Stimulated activated CD4-positive, alpha-beta T cell treated with anti-CD3 and anti-CD28 coated beads, Interleukin-1b, Interleukin-23, amount 100 ng/mL, for 1 hour (primary cell): ENCODE measurements around the gene TMEM18.
"Not testable (repeated sequence)": the region's sequence is repeated elsewhere in the genome, so short reads cannot be mapped to it uniquely, and the experiment has no call there.

ENCODE experiments used
- DNase-seq, 2 donors: peaks; one replicate each; pipeline ENCODE4 v3.0.0-alpha.2; 2020; ENCODE audit warnings: low read depth in 2 of 2

TMEM18 gene

DNA sequence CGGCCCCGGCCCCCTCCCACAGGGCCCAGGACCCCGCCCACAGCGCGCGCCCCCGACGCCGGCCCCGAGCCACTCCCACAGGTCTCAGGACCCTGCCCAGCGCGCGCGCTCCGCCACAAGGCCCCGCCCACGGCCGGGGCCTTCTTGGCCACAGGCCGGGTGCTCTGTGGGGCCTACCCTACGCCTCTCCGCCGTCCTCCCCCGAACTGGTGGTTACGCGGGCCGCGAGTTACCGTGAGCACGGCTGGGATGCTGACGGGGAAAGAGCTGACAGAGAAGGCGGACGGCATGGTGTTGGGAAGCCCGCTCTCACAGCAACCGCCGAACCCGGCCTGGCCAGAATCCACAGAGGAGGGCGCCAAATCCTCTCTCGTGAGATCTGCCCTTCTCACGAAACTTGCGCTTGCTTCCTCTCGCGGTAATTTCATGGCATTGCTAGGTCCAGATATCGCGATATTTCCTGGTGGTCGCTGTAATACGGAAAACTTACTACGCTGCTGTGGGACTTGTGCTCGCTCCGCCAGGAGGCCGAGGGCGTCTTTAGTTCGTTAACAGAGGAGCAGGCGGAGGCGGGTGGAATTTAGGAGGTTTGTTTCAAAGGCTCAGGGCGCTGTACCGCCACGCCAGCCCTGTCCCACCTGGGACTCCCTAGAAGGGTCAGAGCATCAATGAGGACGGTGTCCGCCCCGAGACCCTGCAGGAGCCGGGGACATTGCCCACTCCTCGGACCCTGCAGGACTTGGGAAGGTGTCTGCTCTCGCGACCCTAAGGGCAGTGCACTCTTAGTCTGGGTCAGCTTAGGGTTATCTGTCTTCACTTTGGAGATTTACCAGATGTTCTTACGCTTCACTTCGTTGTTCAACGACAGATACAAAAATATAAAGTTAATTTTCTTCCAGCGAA is at the start of gene TMEM18:
TMEM18 (minus strand) TSS at position 351 of the 903 bp plus-strand sequence; CDS start at position 290, 61 bp downstream.
- peak; percentile 91 to 97 for DNase-seq

DNA sequence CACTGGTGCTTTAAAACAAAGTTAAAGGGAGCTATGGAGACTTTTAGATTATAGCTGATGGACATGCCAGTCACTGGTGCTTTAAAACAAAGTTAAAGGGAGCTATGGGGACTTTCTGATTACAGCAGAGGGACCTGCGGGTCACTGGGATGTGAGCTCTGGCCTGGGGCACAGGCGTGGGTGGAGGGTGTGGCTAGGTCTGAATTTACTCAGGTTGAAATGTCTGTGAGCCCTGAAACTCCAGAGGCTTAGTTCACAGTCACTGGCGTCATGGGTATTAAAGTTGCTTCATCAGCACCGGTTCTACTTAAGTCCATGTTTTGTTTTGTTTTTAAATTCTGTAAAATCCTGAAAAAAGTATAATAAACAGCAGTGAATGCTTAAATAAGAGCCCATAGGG is 49.0 kb upstream of the TMEM18 start:
- DNase-seq: no peak

DNA sequence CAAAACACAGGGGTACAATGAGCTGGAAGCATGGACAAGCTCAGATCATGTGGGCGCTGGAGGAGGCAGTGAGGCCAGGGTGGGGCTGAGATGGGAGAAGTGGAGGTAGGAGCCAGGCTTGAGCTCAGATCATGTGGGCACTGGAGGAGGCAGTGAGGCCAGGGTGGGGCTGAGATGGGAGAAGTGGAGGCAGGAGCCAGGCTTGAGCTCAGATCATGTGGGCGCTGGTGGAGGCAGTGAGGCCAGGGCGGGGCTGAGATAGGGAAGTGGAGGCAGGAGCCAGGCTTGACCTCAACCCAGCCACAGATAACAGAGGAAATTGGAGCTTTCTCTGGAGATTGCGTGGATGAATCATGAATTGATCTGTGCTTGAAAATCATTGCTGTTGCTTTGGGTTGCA is 48.3 kb upstream of the TMEM18 start:
- no peak for DNase-seq

DNA sequence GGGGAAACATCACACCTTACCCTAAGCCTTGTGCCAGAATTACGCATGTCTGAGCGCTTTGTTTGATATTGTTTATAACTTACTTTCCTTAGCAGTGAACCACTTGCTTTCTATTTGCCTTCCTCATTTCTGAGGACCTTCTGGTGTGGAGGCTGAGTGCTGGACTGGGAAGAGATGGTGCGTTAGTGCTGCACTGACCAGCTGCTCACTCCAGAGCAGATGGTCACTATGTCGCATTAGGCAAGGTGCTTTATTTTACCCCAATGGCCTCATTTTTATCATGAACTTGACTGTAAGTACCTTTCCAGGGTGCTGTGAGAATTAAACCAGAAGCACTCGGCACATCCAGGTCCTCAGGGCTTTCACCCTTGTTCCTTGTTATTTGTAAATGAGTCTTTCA is 46.6 kb upstream of the TMEM18 start:
- no peak for DNase-seq

DNA sequence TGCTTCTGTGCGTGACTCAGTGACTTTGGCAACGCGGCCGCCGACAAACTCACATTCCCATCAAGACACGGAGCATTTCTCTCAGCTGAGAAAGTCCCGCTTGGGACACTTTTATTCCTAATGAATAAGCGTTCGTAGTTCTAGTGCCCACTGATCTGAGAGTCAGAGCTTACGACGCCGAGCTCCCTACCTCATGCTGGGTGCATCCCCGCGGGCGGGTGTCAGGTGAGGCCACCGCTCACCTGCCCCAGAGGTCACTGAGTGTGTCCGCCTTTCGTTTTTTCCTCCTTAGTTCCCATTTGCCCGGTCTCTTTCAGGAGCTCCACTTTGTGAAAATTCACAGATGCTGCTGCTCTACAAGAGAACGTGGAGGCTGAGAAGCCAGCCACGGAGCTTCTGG is 43.6 kb upstream of the TMEM18 start:
- no peak for DNase-seq

DNA sequence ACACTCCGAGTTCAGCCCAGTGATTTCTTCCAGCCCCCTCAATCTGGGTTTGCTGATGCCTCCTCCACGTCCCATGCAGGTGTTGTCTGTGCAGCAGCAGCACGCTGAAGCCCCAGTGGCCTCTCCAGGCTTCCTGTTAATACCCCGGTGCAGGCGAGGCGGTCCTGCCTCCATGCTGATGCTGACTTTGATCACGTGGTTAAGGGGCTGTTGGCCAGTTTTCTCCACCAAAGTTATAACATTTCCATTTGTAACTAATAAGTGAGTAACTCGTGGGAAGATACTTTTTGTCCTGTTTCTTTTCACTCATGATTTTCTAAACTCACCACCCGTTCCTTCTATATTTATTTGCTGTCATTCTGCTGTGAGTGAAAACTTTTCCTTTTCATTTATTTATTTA is 42.5 kb upstream of the TMEM18 start:
- no peak for DNase-seq

DNA sequence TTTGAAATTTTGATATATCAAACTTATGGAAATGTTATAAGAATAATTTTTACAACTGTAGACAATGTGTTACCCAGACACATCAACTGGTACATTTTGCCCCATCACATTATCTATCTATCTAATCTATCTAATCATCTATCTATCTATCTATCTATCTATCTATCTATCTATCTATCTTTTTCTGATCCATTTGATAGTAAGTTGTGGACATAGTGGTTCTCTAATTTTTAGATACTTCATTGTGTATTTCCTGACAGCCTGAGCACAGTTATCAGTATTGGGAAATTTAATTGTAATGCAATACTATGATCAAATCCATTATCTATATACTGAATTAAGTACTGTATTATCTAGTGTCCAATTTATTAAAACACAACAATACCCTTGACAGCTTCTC is 42.0 kb upstream of the TMEM18 start:
- DNase-seq: no peak

DNA sequence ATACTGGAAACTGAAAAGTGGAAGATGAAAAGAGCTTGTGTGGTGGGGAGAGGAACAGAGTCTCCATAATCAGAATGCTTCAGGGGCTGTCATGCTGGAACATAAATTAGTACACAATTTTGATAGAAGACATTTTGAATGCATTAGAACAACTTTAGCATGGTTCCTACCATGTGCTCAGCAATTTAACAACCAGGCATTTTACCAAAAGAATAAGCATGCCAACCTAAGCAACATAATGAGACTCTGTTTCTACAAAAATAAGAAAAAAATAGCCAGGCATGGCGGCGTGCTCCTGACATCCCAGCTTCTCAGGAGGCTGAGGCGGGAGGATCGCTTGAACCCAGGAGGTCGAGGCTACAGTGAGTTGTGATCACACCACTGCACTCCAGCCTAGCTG is 40.5 kb upstream of the TMEM18 start:
- no peak for DNase-seq

DNA sequence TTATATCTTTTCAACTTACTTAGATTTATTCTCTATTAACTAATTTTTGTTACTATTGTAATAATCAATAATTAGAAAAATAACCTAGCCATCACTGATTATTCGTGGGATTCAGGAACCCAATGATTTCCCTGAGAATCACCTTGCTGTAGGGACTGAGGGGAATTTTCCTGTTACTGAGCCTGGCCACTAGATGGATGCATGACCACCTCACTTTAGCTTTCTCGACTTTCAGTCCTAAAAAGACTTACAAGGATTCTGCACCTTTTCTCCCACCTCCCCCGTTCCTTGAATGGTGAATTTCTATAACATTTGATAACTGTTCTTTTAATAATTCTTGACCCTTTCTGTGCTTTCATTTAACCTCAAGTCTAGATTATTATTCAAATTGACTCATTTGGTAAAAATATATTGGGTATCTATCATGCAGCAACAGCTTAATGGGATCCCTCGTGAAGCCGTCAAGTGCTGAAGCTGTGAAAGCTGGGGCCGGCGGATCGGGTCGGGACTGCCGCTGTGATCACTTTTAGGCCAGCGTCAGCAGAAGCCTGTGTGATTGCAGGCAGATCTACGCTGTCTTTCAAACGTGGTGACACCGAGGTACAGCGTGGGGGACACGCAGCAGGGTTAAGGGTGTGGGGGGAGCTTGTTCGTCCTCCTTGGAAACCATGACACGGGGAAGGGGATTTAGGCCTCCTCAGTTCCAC is 38.8 kb upstream of the TMEM18 start:
- DNase-seq: no peak

DNA sequence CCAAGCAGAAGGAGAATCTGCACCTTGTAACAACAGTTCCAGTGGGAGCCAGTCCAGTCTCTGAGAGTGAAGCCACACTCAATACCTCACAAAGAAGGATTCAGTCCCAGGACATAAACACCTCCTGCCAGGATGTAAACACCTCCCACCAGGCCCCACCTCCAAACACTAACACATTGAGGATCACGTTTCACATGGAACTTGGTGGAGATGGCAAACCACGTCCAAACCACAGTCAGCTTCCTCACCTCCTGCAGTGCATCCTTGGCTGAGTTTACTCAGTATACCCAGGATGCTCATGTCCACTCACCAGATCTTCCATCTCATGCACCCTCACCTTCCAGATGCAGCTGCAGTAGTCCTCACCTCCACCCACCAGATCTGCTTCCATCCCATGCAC is 37.8 kb upstream of the TMEM18 start:
- DNase-seq: no peak

DNA sequence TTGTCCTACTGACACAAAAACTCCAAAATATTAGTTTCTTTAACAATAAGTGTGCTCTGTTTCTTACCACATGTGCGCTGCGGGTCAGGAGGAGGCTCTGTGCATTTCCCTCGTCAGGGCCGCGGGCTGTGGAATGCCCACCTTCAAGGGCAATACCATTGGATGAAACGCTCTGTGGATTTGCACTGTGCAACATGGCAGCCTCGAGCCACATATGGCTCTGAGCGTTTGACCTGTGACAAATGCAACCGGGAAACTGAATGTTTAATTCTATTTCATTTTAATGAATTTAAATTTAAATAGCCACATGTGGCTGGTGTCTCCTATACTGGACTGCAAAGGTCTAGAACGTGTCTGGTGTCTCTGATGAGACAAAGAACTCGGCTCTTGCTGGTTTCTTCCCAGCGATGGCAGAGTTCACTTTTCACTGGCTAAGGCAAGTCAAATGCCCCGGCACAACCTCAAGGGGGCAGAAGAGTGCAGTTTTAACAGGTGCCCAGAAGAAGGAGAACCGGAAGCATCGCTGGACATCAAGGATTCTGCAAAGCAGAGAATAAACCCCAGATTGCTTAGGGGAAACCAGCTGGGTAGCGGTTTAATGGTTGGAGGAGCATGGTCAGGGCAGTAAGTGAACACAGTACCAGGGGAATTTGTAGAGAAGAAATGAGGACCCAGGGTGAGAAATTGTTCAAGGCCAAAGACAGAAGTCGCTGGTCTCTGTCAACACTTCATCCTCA is 37.0 kb upstream of the TMEM18 start:
- no peak for DNase-seq

DNA sequence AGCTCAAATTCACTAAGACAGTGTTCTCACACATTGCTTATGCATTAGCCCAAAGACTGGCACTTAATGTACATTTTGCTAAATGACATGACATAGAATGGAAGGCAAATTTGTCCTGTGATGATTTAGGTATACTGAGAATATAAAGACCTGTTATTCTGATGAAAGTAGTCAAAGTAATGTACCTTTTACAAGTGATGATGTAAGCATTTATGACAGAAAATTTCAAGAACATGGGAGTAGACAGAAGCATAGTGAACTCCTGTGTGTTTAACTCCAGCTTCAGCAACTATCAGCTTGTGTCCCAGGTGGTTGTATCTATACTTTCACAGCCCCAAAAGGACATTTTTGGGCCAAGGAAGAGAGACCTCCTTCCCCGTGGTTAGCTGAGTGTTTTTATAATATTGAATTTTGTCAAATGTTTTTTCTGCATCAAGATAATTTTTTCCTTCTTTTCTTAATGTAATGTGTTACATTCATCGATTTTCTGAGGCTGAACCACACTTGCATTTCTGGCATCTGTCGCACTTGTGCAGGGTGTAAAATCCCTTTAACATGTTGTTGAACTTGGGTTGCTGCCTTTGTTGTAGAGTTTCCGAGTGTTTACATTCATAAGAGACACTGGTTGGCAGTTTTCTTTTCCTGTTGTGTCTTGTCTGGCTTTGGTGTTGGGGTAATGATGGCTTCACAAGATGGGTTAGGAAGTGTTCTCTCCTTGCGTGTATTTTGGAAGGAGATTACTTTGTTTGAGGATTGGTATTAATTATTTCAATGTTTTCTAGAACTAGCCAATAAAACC is 33.9 kb upstream of the TMEM18 start:
- DNase-seq: no peak

DNA sequence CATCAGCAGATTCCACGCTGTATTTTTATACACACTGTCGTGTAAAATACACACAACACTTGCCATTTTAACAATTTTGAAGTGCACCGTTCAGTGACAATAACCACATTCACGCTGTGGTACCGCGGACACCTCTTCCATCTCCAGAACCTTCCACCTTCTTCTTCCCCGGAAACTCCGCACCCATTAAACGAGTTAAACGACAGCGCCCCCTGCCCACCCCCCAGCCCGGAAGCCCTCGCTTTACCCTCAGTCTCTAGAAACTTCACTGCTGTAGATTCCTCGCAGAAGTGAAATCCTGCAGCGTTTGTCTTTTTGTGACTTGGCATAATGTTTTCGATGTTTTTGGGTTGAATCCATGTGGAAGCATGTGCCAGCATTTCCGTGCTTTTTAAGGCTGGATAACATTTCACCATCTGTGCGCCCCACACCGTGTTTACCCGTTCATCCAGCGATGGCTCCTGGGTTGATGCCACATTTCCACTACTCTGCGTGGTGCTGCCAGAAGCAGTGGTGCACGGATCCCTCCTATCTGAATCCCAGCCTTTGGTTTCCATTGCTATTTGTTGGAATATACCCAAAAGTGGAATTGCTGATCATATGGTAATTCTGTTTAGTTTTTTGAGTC is 32.0 kb upstream of the TMEM18 start:
- DNase-seq: no peak

DNA sequence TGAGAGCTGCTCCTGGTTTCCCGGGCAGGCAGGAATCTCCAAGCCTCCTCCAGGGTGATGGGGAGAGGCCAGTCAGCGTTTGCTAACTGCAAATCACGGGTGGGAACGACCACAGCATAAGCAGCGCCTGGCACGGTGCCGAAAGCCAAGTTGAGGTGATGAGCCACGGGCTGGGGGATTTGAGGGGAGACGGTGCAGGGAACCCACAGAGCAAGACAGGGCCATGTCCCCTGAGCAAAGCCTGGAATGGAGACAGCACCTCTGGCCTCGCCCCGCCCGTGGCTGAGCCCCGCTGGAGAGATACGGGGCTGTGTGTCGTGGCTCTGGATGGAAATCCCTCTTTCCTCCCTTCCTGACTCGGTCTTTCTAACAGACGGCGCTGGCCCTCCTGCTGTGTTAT is 31.5 kb upstream of the TMEM18 start:
- DNase-seq: no peak

DNA sequence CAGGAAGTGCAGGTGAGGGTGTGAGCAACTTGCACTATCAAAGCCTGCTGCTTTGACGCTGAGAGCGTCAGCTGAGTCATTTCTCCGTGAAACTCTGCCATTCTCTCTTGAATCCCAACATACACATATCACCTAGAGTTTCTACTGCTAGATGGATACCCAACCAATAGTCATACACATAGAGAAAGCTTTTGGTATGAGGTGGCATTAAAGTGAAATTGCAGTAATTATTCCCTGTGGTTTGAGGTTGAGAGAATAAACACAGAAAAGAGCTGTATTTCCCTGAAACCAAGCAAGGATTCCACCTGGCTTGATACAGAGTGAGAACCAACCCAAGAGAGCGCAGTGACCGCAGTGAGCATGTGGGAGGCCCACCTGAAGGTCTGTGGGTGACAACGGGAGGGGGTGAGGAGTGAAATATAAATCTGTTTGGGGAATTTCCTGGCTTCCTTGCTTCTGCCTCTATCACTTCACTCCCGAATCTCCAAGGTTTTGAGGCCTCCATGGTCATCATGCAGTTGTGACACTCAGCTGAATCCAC is 28.8 kb upstream of the TMEM18 start:
- DNase-seq: no peak

DNA sequence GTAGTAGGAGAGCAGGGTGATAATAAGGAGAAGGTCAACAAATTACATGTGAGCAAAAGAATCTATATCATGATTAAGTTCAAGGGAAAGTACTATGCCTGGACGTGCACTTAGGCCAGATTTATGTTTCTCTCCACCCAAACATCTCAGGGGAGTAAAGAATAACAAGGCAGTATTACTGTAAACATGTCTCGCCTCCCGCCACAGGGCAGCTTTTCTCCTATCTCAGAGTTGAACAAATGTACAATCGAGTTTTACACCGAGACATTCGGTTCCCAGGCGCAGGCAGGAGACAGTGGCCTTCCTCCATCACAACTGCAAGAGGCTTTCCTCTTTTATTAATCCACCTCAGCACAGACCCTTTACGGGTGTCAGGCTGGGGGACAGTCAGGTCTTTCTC is 25.6 kb upstream of the TMEM18 start:
- not testable (repeated sequence) for DNase-seq

DNA sequence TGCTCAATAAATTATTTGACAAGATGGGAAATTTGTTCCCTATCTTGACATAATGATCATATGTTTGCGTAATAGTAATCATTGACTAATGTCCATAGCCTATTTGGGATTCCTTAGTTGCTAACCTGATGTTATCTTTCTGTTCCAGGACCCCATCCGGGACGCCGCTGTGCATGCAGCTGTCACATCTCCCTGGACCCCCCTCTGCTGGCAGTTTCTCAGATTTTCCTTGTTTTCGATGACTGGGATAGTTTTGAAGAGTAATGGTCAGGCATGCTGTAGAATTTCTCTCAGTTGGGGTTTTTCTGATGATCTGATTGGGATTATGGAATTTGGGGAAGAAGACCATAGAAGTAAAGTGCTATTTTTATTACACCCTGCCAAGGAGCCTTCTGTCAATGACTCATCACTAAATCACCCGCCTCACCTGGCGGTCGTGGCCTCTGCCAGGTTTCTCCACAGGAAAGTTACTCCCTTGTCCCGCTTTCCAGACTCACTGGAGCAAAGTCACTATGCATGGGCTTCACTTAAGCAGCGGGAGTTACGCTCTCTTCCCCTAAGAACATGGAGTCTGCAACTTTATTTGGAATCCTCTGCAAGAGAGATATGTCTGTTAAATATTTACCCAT is 19.9 kb upstream of the TMEM18 start:
- DNase-seq: no peak

DNA sequence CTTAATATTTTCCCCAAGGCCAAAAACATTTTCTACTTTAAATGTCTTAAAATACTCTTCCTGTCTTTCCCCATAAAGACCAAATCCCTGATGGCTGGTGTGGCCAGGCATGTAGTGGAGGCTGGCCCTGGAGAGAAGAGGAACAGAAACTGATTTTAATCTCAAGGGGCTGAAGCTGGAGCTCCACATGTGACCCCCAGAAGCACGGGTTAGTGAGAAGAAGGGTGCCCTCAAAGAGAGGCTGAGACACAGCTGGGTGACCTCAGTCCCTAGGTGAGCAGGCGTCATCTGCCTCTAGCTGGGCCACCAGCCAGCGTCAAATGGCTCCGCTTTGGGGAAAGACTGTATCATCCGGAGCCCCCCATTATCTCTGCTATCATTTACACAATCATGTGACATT is 19.3 kb upstream of the TMEM18 start:
- DNase-seq: no peak

DNA sequence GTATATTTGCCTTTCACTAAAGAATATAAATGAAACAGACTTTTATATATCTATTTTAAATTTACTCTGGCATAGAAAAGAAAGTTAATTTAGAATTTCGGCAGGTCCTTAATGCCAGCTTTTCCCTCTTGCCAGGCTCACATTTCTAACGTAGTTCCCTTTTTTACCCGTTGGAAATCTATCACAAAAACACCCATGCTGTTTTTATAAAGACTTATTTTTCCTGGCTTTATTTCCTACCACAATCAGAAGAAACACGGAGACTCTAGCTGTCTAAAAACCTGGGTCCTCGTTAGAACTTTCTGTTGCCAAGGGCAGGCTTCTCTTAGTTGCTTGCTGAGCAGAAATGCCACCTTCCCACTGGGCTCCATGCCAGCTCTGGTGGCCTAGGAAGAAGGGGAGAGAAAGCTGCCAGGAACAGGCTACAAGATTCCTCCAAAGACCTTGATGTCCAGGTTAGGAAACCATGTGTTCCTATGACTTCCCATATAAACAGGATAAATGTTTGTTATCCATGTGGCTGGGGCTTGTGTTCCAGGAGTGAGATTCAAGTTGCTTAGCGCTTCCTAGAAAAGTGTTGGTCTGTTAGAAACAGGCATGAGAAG is 17.8 kb upstream of the TMEM18 start:
- DNase-seq: no peak

DNA sequence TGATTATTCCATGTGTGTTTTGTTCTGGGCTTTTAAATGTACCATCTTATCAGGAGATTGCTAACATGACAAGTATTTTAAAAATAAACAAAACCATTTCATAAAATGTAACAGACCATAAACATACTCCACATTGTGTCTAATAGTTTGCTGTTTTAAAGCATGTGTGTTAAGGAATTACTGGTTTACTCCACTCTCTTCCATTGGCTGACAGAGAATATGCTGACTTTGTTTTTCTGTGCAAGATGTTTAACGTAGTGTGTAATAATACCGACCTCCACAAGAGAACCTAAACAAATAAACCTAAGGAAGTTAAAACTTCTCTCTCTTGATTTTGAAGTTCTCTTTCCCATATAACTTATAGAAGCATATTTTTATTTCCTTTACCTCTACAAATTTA is 17.0 kb upstream of the TMEM18 start:
- DNase-seq: no peak
